ENCODE measurements around the gene DNM3. TPM values are rescaled to one million over a fixed set of nuclear protein-coding genes. Genes with fewer than 3 reads are reported as not detected.

Gene DNM3
- polyA plus RNA-seq, 1 of the 3 experiments (the other 2 are of a cell fraction), result 0.43 TPM

DNA sequence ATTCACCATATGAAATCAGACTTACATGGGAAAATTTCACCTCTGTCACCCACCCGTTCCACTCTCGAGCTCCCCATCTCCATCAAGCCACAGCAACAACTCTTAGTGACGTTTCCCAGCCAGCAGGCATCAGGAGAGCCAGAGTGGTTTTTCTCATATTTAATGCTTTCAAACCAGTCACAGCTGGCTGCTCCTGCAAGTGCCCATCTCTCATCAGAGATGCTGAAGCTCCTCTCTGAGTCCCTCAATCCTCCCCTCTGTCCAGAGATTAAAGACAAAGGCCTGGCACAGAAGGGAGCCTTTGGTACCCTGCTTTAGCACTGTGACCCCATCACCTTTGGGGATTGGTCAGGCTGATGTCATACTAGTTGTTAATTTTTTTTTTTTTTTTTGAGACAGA is 277.3 kb downstream of the DNM3 start:
- no peaks in the 10 kb centered on the region for H3K9me2 ChIP-seq
- DNase-seq, result no peak
- no peaks in the 10 kb centered on the region for H3K9me3 ChIP-seq
- no peak overlapping the region for H3K9ac ChIP-seq
- H3K79me2 ChIP-seq (ENCODE audit: insufficient read depth), result no peaks in the 10 kb centered on the region
- peaks cover 0 to 9% of the 10 kb centered on the region in 2 experiments; a peak in 2 of 4 replicates for H3K4me1 ChIP-seq (ENCODE audit: control insufficient read depth in 1 of 2, insufficient read depth in 2 of 2, low read depth in 1 of 2, low read length in 1 of 2)
- no peaks in the 10 kb centered on the region for H3K27me3 ChIP-seq (ENCODE audit: insufficient read depth)
- H4K20me1 ChIP-seq (ENCODE audit: insufficient read depth), result no peaks in the 10 kb centered on the region
- H2AFZ ChIP-seq (ENCODE audit: low read depth), result no peak overlapping the region
- H3K4me3 ChIP-seq (ENCODE audit: low read depth in 2 of 2, low read length in 1 of 2), result no peak overlapping the region
- POLR2A ChIA-PET, result no interaction called here
- H3K27ac ChIP-seq (ENCODE audit: low read depth in 2 of 2, low read length in 1 of 2), result no peak overlapping the region
- no peak overlapping the region for H3K4me2 ChIP-seq
- CTCF ChIA-PET, result interaction anchor here (0.6 to 1.0 kb wide), 2 partner anchors 96 to 281 kb away, joined by 3 read pairs; no protein-coding TSS in a partner anchor
- H3F3A ChIP-seq (replicated peaks; ENCODE audit: insufficient read depth), result no peaks in the 10 kb centered on the region
- TF ChIP-seq EZH2phosphoT487 (IDR thresholded peaks at IDR 0.05; ENCODE audit: borderline replicate concordance, low read depth) (no peak), FOXM1 (IDR thresholded peaks at IDR 0.05; ENCODE audit: low read depth) (no peak), NFIC (IDR thresholded peaks at IDR 0.05; ENCODE audit: borderline replicate concordance) (no peak), ELF1 (IDR thresholded peaks at IDR 0.05) (no peak), RXRA (IDR thresholded peaks at IDR 0.05; ENCODE audit: borderline replicate concordance, low read depth) (no peak), GATA2 (CRISPR knock-in tag; IDR thresholded peaks at IDR 0.05) (no peak), YY1 (IDR thresholded peaks at IDR 0.05; ENCODE audit: low read depth) (no peak), JUND (IDR thresholded peaks at IDR 0.05) (no peak), POLR2AphosphoS5 (IDR thresholded peaks at IDR 0.05; ENCODE audit: low read depth, low read length) (no peak), EP300 (IDR thresholded peaks at IDR 0.05; ENCODE audit: borderline replicate concordance in 1 of 2, low read depth in 1 of 2, low read length in 1 of 2) (no peak), TCF12 (IDR thresholded peaks at IDR 0.05) (no peak), RCOR1 (IDR thresholded peaks at IDR 0.05; ENCODE audit: low read length) (no peak), MEF2A (IDR thresholded peaks at IDR 0.05; ENCODE audit: borderline replicate concordance, low read depth) (no peak), FOXJ3 (CRISPR knock-in tag; IDR thresholded peaks at IDR 0.05) (no peak), TAF1 (IDR thresholded peaks at IDR 0.05; ENCODE audit: borderline replicate concordance, low read depth, low read length) (no peak), GABPA (IDR thresholded peaks at IDR 0.05; ENCODE audit: low read depth) (no peak)
- TF ChIP-seq, protein P1, sequence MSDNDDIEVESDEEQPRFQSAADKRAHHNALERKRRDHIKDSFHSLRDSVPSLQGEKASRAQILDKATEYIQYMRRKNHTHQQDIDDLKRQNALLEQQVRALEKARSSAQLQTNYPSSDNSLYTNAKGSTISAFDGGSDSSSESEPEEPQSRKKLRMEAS (IDR thresholded peaks at IDR 0.05; ENCODE audit: low read depth), result no peak
- TF ChIP-seq, protein P2, sequence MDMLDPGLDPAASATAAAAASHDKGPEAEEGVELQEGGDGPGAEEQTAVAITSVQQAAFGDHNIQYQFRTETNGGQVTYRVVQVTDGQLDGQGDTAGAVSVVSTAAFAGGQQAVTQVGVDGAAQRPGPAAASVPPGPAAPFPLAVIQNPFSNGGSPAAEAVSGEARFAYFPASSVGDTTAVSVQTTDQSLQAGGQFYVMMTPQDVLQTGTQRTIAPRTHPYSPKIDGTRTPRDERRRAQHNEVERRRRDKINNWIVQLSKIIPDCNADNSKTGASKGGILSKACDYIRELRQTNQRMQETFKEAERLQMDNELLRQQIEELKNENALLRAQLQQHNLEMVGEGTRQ (IDR thresholded peaks at IDR 0.05; ENCODE audit: borderline replicate concordance, low read depth, low read length), result no peak
- TF ChIP-seq, protein P3, sequence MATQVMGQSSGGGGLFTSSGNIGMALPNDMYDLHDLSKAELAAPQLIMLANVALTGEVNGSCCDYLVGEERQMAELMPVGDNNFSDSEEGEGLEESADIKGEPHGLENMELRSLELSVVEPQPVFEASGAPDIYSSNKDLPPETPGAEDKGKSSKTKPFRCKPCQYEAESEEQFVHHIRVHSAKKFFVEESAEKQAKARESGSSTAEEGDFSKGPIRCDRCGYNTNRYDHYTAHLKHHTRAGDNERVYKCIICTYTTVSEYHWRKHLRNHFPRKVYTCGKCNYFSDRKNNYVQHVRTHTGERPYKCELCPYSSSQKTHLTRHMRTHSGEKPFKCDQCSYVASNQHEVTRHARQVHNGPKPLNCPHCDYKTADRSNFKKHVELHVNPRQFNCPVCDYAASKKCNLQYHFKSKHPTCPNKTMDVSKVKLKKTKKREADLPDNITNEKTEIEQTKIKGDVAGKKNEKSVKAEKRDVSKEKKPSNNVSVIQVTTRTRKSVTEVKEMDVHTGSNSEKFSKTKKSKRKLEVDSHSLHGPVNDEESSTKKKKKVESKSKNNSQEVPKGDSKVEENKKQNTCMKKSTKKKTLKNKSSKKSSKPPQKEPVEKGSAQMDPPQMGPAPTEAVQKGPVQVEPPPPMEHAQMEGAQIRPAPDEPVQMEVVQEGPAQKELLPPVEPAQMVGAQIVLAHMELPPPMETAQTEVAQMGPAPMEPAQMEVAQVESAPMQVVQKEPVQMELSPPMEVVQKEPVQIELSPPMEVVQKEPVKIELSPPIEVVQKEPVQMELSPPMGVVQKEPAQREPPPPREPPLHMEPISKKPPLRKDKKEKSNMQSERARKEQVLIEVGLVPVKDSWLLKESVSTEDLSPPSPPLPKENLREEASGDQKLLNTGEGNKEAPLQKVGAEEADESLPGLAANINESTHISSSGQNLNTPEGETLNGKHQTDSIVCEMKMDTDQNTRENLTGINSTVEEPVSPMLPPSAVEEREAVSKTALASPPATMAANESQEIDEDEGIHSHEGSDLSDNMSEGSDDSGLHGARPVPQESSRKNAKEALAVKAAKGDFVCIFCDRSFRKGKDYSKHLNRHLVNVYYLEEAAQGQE (IDR thresholded peaks at IDR 0.05; ENCODE audit: low read depth, low read length), result no peak
- TF ChIP-seq, protein P4, sequence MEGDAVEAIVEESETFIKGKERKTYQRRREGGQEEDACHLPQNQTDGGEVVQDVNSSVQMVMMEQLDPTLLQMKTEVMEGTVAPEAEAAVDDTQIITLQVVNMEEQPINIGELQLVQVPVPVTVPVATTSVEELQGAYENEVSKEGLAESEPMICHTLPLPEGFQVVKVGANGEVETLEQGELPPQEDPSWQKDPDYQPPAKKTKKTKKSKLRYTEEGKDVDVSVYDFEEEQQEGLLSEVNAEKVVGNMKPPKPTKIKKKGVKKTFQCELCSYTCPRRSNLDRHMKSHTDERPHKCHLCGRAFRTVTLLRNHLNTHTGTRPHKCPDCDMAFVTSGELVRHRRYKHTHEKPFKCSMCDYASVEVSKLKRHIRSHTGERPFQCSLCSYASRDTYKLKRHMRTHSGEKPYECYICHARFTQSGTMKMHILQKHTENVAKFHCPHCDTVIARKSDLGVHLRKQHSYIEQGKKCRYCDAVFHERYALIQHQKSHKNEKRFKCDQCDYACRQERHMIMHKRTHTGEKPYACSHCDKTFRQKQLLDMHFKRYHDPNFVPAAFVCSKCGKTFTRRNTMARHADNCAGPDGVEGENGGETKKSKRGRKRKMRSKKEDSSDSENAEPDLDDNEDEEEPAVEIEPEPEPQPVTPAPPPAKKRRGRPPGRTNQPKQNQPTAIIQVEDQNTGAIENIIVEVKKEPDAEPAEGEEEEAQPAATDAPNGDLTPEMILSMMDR (IDR thresholded peaks at IDR 0.05), result no peak
- no peaks in the 10 kb centered on the region for H3K36me3 ChIP-seq (replicated peaks in 1 of 2; ENCODE audit: control insufficient read depth in 1 of 2, insufficient read depth in 2 of 2, low read length in 1 of 2)
- 86% methylated on average over 3 of the region's 3 CpGs for WGBS (ENCODE audit: low lambda C conversion rate)
